NCI-H524 treated with DMSO at 0.1 percent for 48 hours (cell line): ENCODE measurements around the gene ADAMTS17.
A peak's percentile ranks its signal among the peaks of the same experiment; 100 is the strongest.

ENCODE experiments used
- DNase-seq: peaks from one replicate; lab custom pipeline; 2025; lab: John Stamatoyannopoulos, UW

The ADAMTS17 gene

GRCh38 chr15:100083572-100083971, 258.2 kb downstream of the ADAMTS17 start:
- no peak for DNase-seq

- no peak for DNase-seq
These were observed 258.9 kb downstream of the ADAMTS17 start for GRCh38 chr15:100082761-100083402.

DNA sequence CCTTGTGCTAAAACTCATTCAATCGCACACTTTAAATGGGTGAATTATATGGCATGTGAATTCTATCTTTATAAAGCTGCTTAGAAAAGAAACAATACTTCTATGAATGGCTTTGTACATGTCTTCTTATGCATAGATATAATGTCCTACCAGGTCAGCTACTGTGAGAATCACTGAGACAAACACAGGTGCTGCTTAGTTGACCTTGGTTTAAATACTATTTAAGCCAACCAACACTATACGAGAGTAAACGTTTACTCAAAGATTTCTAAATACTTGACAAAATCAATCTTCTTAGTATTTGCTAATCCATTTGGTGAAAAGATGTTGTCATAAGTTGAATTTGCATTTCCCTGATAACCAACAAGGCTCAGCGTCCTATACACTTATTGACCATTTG, 260.3 kb downstream of the ADAMTS17 start:
- DNase-seq, result no peak

GRCh38 chr15:100078511-100079220, 263.1 kb downstream of the ADAMTS17 start:
- DNase-seq, result no peak

- no peak for DNase-seq
These were observed 266.5 kb downstream of the ADAMTS17 start for GRCh38 chr15:100075229-100075628.

DNA sequence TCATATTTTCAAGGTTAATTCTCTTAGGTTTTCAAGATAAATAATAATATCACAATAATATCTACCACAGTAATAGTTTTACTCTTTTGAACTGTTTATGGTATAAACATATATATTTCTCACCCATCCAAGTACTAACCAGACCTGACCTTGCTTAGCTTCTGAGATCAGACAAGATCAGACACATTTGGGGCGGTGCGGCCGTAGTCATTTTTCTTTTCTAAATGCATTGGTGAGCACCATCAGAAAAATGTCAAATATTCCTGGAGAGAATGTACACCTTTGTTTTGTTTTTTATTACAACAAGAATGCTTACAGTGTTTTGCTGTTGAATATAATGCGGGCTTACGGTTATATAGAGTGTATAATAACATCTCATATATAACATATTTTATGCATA, 267.8 kb downstream of the ADAMTS17 start:
- no peak for DNase-seq

DNA sequence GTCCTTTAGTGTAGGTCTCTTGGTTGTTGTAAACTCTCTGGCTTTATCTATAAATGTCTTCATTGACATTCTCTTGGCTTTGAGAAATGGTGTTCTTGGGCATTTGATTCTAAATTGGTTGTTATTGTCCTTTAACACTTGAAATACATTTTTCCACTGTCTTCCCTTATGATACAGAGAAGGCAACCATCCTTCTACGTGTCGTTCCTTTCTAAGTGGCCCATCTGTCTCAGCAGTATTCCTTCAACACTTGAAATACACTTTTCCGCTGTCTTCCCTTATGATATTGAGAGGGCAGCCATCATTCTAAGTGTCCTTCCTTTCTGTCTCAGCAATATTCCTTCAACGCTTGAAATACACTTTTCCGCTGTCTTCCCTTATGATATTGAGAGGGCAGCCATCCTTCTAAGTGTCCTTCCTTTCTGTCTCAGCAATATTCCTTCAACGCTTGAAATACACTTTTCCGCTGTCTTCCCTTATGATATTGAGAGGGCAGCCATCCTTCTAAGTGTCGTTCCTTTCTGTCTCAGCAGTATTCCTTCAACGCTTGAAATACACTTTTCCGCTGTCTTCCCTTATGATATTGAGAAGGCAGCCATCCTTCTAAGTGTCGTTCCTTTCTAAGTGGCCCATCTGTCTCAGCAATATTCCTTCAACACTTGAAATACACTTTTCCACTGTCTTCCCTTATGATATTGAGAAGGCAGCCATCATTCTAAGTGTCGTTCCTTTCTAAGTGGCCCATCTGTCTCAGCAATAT, 275.1 kb downstream of the ADAMTS17 start:
- DNase-seq, result peak; percentile 71

DNA sequence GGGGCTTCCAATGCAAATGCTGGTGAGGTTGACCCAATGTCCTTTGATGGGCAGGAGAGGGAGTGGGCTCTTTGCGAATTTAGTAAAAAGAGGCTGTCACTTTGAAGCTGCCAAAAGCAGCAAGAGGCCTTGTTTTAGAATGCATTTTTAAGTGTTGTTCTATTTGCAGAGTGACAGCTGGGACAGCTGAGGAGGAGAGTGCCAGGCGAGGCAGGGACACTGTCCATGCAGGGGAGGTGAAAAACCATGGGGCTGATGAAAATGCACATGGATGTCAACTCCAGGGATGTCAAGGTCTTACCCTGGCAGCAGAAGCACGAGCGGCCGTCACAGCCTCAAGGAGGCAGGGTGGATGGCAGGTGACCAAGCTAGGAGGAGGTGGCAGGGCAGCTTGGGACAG, 279.8 kb downstream of the ADAMTS17 start:
- no peak for DNase-seq

- no peak for DNase-seq
These were observed 281.4 kb downstream of the ADAMTS17 start for GRCh38 chr15:100060276-100060926.

- DNase-seq, result no peak
These were observed 282.3 kb downstream of the ADAMTS17 start for GRCh38 chr15:100059521-100059920.

- no peak for DNase-seq
These were observed 282.7 kb downstream of the ADAMTS17 start for GRCh38 chr15:100059094-100059493.

- DNase-seq, result no peak
These were observed 283.3 kb downstream of the ADAMTS17 start for GRCh38 chr15:100058458-100058857.

DNA sequence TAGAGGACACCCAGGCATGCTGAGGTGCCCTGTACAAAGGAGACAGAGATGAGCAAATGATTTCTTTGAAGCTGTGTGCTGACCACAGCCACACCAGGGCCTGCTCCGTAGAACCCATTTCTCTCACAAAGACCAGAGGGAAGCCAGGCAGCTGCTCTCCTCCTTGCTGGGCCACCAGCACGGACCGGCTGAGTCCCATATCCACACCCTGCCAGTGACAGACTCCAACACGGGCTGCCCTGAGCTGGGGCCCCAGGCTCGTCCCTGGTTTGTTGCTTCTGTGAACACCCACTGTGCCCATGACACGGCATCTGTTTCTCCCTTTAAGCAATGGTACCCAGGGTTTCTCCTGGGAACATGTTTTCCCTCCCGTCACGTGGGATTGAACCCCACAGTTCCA, 284.5 kb downstream of the ADAMTS17 start:
- no peak for DNase-seq

- DNase-seq, result no peak
These were observed 285.2 kb downstream of the ADAMTS17 start for GRCh38 chr15:100056411-100057072.

GRCh38 chr15:100055821-100056220, 286.0 kb downstream of the ADAMTS17 start:
- no peak for DNase-seq

- no peak for DNase-seq
These were observed 287.2 kb downstream of the ADAMTS17 start for GRCh38 chr15:100054539-100054938.

DNA sequence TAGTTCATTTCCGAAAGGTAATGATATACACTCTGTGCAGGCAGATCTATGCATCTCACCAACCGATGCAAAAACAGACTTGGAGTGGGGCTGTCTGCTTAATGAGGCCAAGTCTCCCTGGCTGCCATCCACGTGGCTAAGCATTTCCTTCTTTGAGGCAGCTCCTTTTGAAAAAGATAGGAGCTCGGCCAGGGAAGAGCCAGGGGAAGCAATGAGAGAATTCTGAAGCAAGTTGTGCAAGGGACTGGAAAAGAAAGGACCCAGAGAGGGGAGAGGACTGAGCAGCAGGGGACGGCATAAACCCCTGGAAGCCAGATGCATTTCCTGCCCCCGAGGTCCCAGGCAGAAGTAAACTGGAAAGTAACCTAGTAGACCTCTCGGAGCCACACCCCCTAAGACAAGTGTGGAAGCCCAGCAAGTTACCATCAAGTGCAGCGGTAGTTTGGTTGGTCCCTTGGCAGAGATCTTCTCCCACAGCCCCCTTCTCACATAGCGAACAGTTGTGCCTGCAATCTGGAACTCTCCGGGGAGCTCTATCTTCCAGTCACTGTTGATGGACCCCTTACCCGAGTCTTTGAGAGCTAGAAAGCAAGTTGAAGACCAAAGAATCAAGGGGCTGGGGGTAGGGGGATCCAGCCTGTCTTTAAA, 288.2 kb downstream of the ADAMTS17 start:
- no peak for DNase-seq

DNA sequence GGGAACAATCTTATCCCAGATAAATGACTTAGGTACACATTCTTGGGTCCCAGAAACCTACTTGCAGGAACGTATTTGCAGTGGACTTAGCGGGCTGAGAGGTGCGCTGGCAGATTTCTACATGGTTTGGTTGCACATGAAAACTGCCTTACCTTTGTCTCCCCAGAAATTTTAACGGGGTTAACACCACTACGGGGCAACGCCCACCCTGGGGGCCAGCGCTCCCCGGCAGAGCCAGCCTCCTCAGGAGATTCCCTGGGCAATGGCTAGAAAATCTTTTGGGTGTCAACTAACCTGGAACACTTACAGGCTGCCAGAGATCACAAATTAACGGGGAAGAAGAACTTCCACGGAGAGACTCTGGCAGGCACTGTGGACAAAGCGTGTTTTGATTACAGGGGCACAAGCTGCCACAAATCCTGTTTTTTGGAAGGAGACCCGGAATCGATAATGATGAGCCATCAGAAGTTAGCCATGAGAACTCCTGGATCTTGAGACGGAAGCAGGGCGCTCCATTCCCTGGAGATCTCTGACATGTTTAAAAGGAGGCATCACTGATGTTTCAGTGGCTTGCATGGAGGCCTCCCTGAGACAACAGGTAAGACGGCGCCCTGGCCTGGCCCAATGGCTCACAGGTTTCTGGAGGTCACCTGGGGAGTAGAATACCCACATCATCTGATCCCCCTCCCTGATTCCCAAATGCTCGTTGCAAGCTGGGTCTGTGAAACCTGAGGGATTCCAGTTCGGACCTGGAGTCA, 288.9 kb downstream of the ADAMTS17 start:
- DNase-seq, result no peak

DNA sequence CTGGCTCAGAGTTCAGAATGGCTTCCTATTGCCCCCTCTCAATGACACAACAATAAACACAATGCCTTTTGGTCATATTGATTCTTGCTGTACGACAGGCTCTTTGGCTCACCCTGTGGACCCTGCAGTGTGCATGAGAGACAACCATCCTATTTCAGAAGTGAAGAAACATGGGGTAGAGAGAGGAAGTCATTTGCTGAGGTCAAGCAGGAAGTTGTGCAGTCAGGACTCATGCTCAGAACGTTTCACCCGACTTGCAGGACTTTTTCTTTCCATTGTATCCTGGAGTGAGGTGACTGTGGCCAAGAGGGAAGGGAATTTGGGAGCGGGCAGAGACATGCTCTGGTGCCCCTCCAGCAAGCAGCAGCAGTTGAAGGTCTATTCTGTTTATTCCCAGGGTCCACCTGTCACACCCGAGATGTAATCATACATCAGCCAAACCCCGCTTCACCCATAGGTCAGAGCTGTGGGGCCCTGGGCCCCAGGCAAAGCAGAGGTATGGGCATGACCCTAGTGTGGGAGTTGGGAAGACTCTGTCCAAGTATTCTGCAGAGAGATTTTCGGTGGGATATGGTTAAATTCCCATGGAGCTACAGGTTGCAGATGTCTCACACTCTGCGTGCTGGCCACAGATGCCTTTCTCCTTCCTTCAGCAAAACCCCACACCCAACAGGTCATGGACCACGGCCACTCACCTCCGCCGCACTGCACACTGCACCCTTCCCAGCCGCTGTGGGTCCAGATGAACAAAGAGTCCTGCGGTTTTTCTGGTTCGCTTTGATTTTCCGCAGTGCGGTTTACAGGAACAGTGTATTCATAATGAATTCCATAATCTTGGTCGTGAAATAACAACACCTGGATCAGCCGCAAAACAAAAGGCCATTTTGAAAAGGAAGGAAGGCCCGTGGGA, 290.6 kb downstream of the ADAMTS17 start:
- DNase-seq, result no peak
